ENCODE data around the gene ASCC1. TPM values are rescaled to one million over a fixed set of nuclear protein-coding genes. Genes with fewer than 3 reads are reported as not detected.

ASCC1 gene
- total and polyA plus RNA-seq, 2 experiments from 2014 or later, result 25.2 to 30.0 TPM

DNA sequence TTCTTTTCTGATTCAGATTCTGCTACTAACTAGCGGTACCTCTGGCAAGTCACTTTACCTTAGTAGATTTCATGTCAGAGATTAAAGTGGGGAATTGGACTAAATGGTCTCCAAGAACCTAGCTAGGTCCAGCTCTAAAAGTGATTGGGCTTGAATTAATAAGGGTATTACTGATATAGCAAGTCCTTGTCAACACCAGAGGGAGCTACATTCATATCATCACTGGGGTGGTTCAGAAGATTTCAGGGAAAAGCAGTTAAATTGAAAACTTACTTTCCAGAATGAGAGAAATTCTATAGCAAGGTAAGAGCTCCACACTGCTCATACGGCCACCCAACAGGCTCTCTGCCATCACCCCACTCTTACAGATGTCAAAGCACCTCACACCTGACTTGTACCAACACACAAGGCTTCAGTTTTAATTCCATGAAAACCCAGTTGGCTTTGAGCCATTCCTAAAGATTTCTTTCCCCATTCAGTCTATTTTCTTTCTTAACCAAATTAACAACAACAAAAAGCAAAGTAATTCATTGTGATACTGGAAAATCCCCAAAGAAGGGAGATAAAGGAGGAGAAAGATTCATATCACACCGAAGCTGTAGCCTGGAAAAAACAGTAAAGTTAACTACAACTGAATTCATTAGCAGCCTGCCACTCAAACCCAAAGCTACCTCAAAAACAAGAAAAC, 89.7 kb downstream of the ASCC1 start:
- in situ Hi-C loops (cut with MboI), result no loop called here
- no peak overlapping the region for H3K27ac ChIP-seq
- no peak overlapping the region for H2AFZ ChIP-seq
- TF ChIP-seq EZH2phosphoT487 (IDR thresholded peaks at IDR 0.05; ENCODE audit: insufficient read depth, low read depth) (no peak), EZH2 (IDR thresholded peaks at IDR 0.05; ENCODE audit: insufficient read depth, poor library complexity, severe bottlenecking) (no peak)
- H3F3A ChIP-seq (ENCODE audit: insufficient read depth), result peaks cover 17% of the 10 kb centered on the region
- 81 to 92% methylated on average over 3 of the region's 3 CpGs for WGBS, 2 experiments (ENCODE audit: low coverage in 1 of 2, low lambda C conversion rate in 2 of 2, missing lambda C conversion rate in 2 of 2)
- no peaks in the 10 kb centered on the region for H3K9me3 ChIP-seq (ENCODE audit: low read depth)
- DNase-seq, result peak; percentile 63
- H3K9me2 ChIP-seq (ENCODE audit: insufficient read depth), result no peaks in the 10 kb centered on the region
- H3K4me1 ChIP-seq (ENCODE audit: insufficient read depth), result peaks cover 15% of the 10 kb centered on the region
- no peaks in the 10 kb centered on the region for H3K36me3 ChIP-seq (ENCODE audit: low read depth)
- H3K79me2 ChIP-seq (ENCODE audit: insufficient read depth), result no peaks in the 10 kb centered on the region
- H3K9ac ChIP-seq, result no peak overlapping the region
- H3K4me2 ChIP-seq (ENCODE audit: unreplicated experiment), result no peak overlapping the region
- no peaks in the 10 kb centered on the region for H4K20me1 ChIP-seq (ENCODE audit: insufficient read depth)
- no peak overlapping the region for H3K4me3 ChIP-seq
- H3K27me3 ChIP-seq (replicated peaks; ENCODE audit: insufficient read depth), result no peaks in the 10 kb centered on the region

DNA sequence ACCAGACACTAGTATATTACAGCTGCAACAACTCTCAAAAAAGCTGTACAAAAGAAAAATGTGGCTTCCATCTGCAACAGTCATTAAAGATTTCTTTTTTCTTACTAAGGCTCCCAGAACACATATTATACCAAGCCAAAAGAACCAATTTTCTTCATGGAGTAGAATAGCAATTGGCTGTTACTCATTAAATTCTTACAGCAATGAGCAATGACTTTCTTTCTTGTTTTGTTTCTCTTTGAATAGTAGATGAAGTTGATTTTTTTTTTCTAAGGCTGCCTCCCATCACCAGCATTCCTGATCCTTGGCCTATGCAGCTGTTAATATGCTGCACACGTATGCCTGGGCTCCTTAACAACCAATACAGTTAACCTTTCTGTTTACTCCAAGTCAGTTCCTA, 91.1 kb downstream of the ASCC1 start:
- peaks cover 17% of the 10 kb centered on the region for H3F3A ChIP-seq (ENCODE audit: insufficient read depth)
- no peaks in the 10 kb centered on the region for H3K27me3 ChIP-seq (replicated peaks; ENCODE audit: insufficient read depth)
- H3K4me2 ChIP-seq (ENCODE audit: unreplicated experiment), result peak overlapping the region; percentile 41
- H3K9ac ChIP-seq, result peak overlapping the region; percentile 48
- no peak overlapping the region for H3K4me3 ChIP-seq
- in situ Hi-C loops (cut with MboI), result no loop called here
- no peaks in the 10 kb centered on the region for H3K79me2 ChIP-seq (ENCODE audit: insufficient read depth)
- no peak overlapping the region for H2AFZ ChIP-seq
- H3K9me2 ChIP-seq (ENCODE audit: insufficient read depth), result no peaks in the 10 kb centered on the region
- H3K4me1 ChIP-seq (ENCODE audit: insufficient read depth), result peaks cover 15% of the 10 kb centered on the region
- WGBS, 2 experiments (ENCODE audit: low coverage in 1 of 2, low lambda C conversion rate in 2 of 2, missing lambda C conversion rate in 2 of 2), result 37 to 43% methylated on average over 1 of the region's 1 CpG
- no peaks in the 10 kb centered on the region for H3K9me3 ChIP-seq (ENCODE audit: low read depth)
- peak overlapping the region; percentile 63 for H3K27ac ChIP-seq
- TF ChIP-seq EZH2 (IDR thresholded peaks at IDR 0.05; ENCODE audit: insufficient read depth, poor library complexity, severe bottlenecking), result no peak
- TF ChIP-seq EZH2phosphoT487 (IDR thresholded peaks at IDR 0.05; ENCODE audit: insufficient read depth, low read depth), result no peak
- peak; percentile 72 for DNase-seq
- H4K20me1 ChIP-seq (ENCODE audit: insufficient read depth), result no peaks in the 10 kb centered on the region
- H3K36me3 ChIP-seq (ENCODE audit: low read depth), result no peaks in the 10 kb centered on the region

DNA sequence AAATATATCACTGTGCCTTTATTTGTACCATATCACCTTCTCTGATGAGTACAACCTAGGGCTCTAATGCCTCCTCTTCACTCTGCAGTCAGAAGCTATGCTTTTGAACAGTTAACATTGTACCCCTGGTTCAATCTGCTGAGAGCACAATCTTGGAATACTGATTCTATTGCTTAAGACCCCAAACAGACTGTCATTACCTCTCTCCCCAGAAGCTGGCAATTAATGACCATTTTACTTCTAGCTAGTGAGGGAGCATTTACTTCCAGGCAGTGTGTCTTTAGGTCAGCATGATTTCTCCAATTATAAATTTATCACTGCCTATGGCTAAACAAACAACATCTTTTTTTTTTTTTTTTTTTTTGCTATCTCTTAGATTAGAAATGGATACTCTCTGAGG, 91.7 kb downstream of the ASCC1 start:
- no peaks in the 10 kb centered on the region for H3K9me2 ChIP-seq (ENCODE audit: insufficient read depth)
- no peaks in the 10 kb centered on the region for H3K36me3 ChIP-seq (ENCODE audit: low read depth)
- no peak overlapping the region for H3K4me3 ChIP-seq
- peak overlapping the region; percentile 41 for H3K4me2 ChIP-seq (ENCODE audit: unreplicated experiment)
- H3K27ac ChIP-seq, result peak overlapping the region; percentile 63; the same call in 1 of the 2 replicates
- in situ Hi-C loops (cut with MboI), result no loop called here
- peaks cover 17% of the 10 kb centered on the region for H3F3A ChIP-seq (ENCODE audit: insufficient read depth)
- no peak for DNase-seq
- H3K9ac ChIP-seq, result no peak overlapping the region
- H3K27me3 ChIP-seq (replicated peaks; ENCODE audit: insufficient read depth), result no peaks in the 10 kb centered on the region
- peaks cover 15% of the 10 kb centered on the region for H3K4me1 ChIP-seq (ENCODE audit: insufficient read depth)
- TF ChIP-seq EZH2phosphoT487 (IDR thresholded peaks at IDR 0.05; ENCODE audit: insufficient read depth, low read depth) (no peak), EZH2 (IDR thresholded peaks at IDR 0.05; ENCODE audit: insufficient read depth, poor library complexity, severe bottlenecking) (no peak)
- no peaks in the 10 kb centered on the region for H3K79me2 ChIP-seq (ENCODE audit: insufficient read depth)
- H4K20me1 ChIP-seq (ENCODE audit: insufficient read depth), result no peaks in the 10 kb centered on the region
- no peaks in the 10 kb centered on the region for H3K9me3 ChIP-seq (ENCODE audit: low read depth)
- H2AFZ ChIP-seq, result no peak overlapping the region

DNA sequence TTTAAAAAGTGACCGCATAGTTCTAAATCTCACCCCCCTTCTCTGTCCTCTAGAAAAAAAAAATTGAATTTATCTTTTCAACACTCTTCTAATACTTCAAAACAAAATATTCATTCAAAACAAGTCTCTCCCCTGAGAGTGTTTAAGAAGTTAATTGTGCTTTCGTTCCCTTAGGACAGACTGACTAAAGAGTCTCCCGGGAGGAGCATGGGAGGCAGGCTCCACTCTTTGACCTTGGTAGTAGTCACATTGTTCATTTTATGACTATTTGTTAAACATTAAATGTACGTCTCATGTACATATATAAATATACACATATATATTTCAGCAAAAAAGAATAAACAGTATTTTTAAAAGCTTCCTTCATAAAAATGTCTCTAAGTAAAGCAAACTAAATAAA, 92.5 kb downstream of the ASCC1 start:
- in situ Hi-C loops (cut with MboI), result no loop called here
- Histone ChIP-seq H3K4me1 (ENCODE audit: insufficient read depth) (peaks cover 15% of the 10 kb centered on the region), H3K36me3 (ENCODE audit: low read depth) (no peaks in the 10 kb centered on the region), H4K20me1 (ENCODE audit: insufficient read depth) (no peaks in the 10 kb centered on the region), H3K9me2 (ENCODE audit: insufficient read depth) (no peaks in the 10 kb centered on the region), H3K9me3 (ENCODE audit: low read depth) (no peaks in the 10 kb centered on the region), H3K9ac (no peak overlapping the region), H3F3A (ENCODE audit: insufficient read depth) (peaks cover 17% of the 10 kb centered on the region), H3K27ac (no peak overlapping the region), H3K4me3 (no peak overlapping the region), H3K4me2 (ENCODE audit: unreplicated experiment) (no peak overlapping the region), H2AFZ (no peak overlapping the region), H3K79me2 (ENCODE audit: insufficient read depth) (no peaks in the 10 kb centered on the region), H3K27me3 (replicated peaks; ENCODE audit: insufficient read depth) (no peaks in the 10 kb centered on the region)
- no peak for TF ChIP-seq EZH2phosphoT487 (IDR thresholded peaks at IDR 0.05; ENCODE audit: insufficient read depth, low read depth)
- TF ChIP-seq EZH2 (IDR thresholded peaks at IDR 0.05; ENCODE audit: insufficient read depth, poor library complexity, severe bottlenecking), result no peak
- DNase-seq, result no peak
- WGBS, 2 experiments (ENCODE audit: low coverage in 1 of 2, low lambda C conversion rate in 2 of 2, missing lambda C conversion rate in 2 of 2), result 87 to 88% methylated on average over 4 of the region's 4 CpGs

Measured in GM23248 (cell line).